Stomach smooth muscle (tissue), 2 donors: ENCODE measurements around the gene DNAJC5.
A peak's percentile ranks its signal among the peaks of the same experiment; 100 is the strongest.

Experiments
- H3K27ac ChIP-seq: one replicate; pipeline ENCODE4 v1.7.0; 2013; ENCODE audit warnings: mild to moderate bottlenecking, low read length, inconsistent platforms
- H3K27me3 ChIP-seq, 2 donors: one replicate each; pipeline ENCODE4 v1.7.0; 2013; ENCODE audit warnings: low read length in 2 of 2; ENCODE audit not compliant: insufficient read depth in 2 of 2, control insufficient read depth in 1 of 2
- H3K36me3 ChIP-seq, 2 donors: one replicate each; pipeline ENCODE4 v1.7.0; 2013; ENCODE audit warnings: low read length in 2 of 2; ENCODE audit not compliant: control insufficient read depth in 2 of 2, insufficient read depth in 2 of 2
- H3K4me1 ChIP-seq: one replicate; pipeline ENCODE4 v1.7.0; 2013; ENCODE audit warnings: low read length; ENCODE audit not compliant: control insufficient read depth, insufficient read depth
- H3K4me3 ChIP-seq, 2 donors: one replicate each; pipeline ENCODE4 v1.7.0; 2013; ENCODE audit warnings: low read length in 2 of 2
- H3K9ac ChIP-seq, 2 donors: one replicate each; pipeline ENCODE4 v1.7.0; 2013; ENCODE audit warnings: low read length in 2 of 2, mild to moderate bottlenecking in 1 of 2
- H3K9me3 ChIP-seq, 2 donors: one replicate each; pipeline ENCODE4 v1.7.0; 2013; ENCODE audit warnings: low read length in 2 of 2; ENCODE audit not compliant: control insufficient read depth in 2 of 2
- donor health status: healthy.
- donor health status: Pancreatic carcinoma.

Gene DNAJC5

DNA sequence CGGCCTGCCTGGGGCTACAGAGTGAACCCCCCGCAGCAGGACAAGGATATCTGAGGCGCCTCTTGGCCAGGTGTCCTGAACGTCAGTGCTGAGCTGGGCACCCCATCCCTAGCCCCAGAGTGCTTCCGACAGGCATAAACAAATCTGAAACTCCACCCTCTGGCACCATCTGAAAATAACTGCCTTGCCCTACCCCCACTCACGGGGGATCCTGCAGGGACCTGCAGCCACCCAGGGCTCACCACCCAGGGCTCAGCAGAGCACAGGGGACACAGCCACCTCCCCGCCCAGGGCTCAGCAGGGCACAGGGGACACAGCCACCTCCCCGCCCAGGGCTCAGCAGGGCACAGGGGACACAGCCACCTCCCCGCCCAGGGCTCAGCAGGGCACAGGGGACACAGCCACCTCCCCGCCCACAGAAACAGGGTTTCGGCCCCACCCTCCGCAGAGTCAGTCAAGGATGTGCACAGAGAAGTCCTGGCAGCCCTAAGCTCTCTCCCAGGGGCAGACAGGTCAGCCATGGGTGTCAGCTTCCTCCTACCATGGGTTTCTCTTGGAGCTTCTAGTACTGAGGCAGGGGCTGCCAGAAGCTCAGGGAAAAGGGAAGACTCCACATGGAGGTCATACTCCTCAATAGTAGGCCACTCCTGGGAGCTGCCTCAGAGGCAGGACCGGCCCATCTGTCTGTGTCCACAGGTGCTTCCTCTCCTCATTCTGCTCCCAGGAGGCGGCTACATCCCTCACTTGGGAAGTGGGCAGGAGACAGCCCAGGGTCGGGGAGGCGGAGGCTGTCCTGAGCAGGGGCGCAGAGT, 56.7 kb downstream of the DNAJC5 start:
- peak overlapping the region in 1 of 2 donors; percentile 58 for H3K4me3 ChIP-seq
- H3K4me1 ChIP-seq: peaks cover 81% of the 10 kb centered on the region
- peak overlapping the region in 1 of 2 donors; percentile 26 for H3K9ac ChIP-seq
- H3K9me3 ChIP-seq: no peaks in the 10 kb centered on the region
- H3K36me3 ChIP-seq: no peaks in the 10 kb centered on the region
- H3K27ac ChIP-seq: peak overlapping the region; percentile 91
- no peaks in the 10 kb centered on the region for H3K27me3 ChIP-seq

DNA sequence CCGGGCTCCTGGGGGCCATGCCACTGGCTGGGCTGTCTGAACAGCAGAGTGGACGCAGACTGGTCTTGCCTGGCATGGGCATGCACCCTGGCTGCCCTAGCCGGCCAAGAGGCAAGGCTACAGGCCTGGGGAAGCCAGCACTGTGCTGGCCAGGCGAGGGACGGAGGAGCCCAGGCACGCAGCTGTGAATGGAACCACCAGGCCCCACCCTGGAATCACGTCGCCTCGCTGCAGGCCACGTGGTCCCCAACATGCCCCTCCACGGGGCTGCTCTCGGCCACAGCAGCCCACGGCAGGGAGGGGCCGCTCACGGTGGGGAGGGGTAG, 57.2 kb downstream of the DNAJC5 start:
- Histone ChIP-seq H3K36me3 (no peaks in the 10 kb centered on the region), H3K4me1 (peaks cover 83% of the 10 kb centered on the region), H3K9ac (no peak overlapping the region), H3K9me3 (no peaks in the 10 kb centered on the region), H3K27me3 (no peaks in the 10 kb centered on the region), H3K27ac (peak overlapping the region; percentile 91), H3K4me3 (peak overlapping the region in 1 of 2 donors; percentile 22)

- Histone ChIP-seq H3K9me3 (no peaks in the 10 kb centered on the region), H3K4me3 (peak overlapping the region in 1 of 2 donors; percentile 22), H3K36me3 (no peaks in the 10 kb centered on the region), H3K9ac (no peak overlapping the region), H3K27me3 (no peaks in the 10 kb centered on the region), H3K4me1 (peaks cover 81% of the 10 kb centered on the region), H3K27ac (peak overlapping the region; percentile 91)
These were observed 57.8 kb downstream of the DNAJC5 start for GRCh38 chr20:63952769-63953168.

DNA sequence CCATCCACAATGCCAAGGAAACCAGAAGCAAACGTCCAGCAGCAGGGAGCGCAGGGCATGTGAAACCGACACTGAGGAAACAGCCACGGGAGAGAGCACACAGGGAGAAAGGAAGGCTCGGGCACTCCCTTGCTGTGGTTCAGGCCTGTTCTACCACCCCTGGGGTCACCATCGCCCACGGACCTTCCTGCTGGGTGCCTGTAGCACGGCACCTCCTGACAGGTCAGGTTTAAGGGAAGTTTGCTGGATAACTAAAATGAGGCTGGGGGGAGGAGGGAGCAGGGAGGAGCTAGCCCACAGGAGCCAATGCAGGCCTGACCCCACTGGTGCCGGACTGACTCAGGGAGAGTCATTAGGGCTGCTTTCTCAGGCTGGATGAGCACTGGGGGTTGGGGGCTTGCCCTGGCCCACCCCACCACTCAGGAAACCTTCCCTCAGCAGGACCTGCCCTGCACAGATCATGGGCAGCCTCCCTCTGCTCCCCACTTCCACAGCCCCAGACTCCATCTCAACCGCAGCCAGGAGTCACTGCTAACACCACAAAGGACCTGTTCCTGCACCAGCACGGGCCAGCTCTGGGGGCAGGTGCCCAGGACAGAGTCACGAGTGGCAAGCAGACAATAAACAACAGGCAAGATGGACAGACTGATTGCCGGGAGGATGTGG, 59.0 kb downstream of the DNAJC5 start:
- Histone ChIP-seq H3K9ac (peak overlapping the region in 1 of 2 donors; percentile 36), H3K36me3 (no peaks in the 10 kb centered on the region), H3K27ac (no peak overlapping the region), H3K4me3 (peak overlapping the region in 1 of 2 donors; percentile 88), H3K27me3 (no peaks in the 10 kb centered on the region), H3K4me1 (peaks cover 71% of the 10 kb centered on the region), H3K9me3 (no peaks in the 10 kb centered on the region)

GRCh38 chr20:63955281-63955826, 60.4 kb downstream of the DNAJC5 start:
- H3K27ac ChIP-seq: peak overlapping the region; percentile 83
- peak overlapping the region; percentile 85 for H3K9ac ChIP-seq
- H3K4me1 ChIP-seq: peaks cover 57% of the 10 kb centered on the region
- peaks cover 0 to 3% of the 10 kb centered on the region in 2 donors for H3K36me3 ChIP-seq
- H3K27me3 ChIP-seq: no peaks in the 10 kb centered on the region
- no peaks in the 10 kb centered on the region for H3K9me3 ChIP-seq
- peak overlapping the region; percentile 80 to 88 for H3K4me3 ChIP-seq

GRCh38 chr20:63955827-63956663, 61.1 kb downstream of the DNAJC5 start, which contains the start of gene UCKL1:
UCKL1 (minus strand) TSS chr20:63956416; CDS start chr20:63956372, 44 bp downstream.
- Histone ChIP-seq H3K27ac (peak within 1 kb of the TSS; percentile 83), H3K9ac (peak within 1 kb of the TSS; percentile 85), H3K4me1 (peaks cover 50% of the 10 kb centered on the region), H3K9me3 (no peaks in the 10 kb centered on the region), H3K4me3 (peak within 1 kb of the TSS; percentile 80 to 88), H3K36me3 (peaks cover 0 to 3% of the 10 kb centered on the region in 2 donors), H3K27me3 (no peaks in the 10 kb centered on the region)

DNA sequence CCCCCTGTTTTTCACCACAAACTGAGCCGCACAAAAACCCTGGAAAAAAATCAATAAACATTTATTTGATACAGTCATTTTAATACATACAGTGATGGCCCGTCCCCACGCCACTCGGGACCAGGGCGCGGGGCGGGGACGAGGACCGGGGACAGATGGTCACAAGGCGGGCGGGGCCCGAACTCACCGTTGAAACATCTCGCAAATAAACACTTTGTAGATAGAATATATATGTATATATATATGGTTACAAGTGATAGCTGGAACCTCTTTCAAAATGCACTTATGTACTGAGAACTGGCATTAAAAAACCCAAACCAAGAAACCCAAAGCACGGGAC, 61.7 kb downstream of the DNAJC5 start:
- Histone ChIP-seq H3K27ac (peak overlapping the region; percentile 18), H3K27me3 (no peaks in the 10 kb centered on the region), H3K9ac (peak overlapping the region in 1 of 2 donors; percentile 51), H3K36me3 (peaks cover 0 to 8% of the 10 kb centered on the region in 2 donors), H3K4me3 (peak overlapping the region; percentile 62 to 73), H3K4me1 (peaks cover 44% of the 10 kb centered on the region), H3K9me3 (no peaks in the 10 kb centered on the region)

GRCh38 chr20:63957004-63957689, 62.2 kb downstream of the DNAJC5 start:
- Histone ChIP-seq H3K36me3 (peaks cover 0 to 10% of the 10 kb centered on the region in 2 donors), H3K4me1 (peaks cover 39% of the 10 kb centered on the region), H3K4me3 (peak overlapping the region; percentile 62 to 73), H3K27ac (peak overlapping the region; percentile 18), H3K9me3 (no peaks in the 10 kb centered on the region), H3K9ac (peak overlapping the region in 1 of 2 donors; percentile 51), H3K27me3 (no peaks in the 10 kb centered on the region)

GRCh38 chr20:63957690-63958441, 62.9 kb downstream of the DNAJC5 start:
- Histone ChIP-seq H3K27me3 (no peaks in the 10 kb centered on the region), H3K4me3 (no peak overlapping the region), H3K27ac (no peak overlapping the region), H3K36me3 (peaks cover 0 to 17% of the 10 kb centered on the region in 2 donors), H3K4me1 (peaks cover 32% of the 10 kb centered on the region), H3K9me3 (no peaks in the 10 kb centered on the region), H3K9ac (no peak overlapping the region)
